Measurements from ENCODE around the gene SHLD2.
"Not testable (repeated sequence)": the region's sequence is repeated elsewhere in the genome, so short reads cannot be mapped to it uniquely, and the experiment has no call there.

The SHLD2 gene

DNA sequence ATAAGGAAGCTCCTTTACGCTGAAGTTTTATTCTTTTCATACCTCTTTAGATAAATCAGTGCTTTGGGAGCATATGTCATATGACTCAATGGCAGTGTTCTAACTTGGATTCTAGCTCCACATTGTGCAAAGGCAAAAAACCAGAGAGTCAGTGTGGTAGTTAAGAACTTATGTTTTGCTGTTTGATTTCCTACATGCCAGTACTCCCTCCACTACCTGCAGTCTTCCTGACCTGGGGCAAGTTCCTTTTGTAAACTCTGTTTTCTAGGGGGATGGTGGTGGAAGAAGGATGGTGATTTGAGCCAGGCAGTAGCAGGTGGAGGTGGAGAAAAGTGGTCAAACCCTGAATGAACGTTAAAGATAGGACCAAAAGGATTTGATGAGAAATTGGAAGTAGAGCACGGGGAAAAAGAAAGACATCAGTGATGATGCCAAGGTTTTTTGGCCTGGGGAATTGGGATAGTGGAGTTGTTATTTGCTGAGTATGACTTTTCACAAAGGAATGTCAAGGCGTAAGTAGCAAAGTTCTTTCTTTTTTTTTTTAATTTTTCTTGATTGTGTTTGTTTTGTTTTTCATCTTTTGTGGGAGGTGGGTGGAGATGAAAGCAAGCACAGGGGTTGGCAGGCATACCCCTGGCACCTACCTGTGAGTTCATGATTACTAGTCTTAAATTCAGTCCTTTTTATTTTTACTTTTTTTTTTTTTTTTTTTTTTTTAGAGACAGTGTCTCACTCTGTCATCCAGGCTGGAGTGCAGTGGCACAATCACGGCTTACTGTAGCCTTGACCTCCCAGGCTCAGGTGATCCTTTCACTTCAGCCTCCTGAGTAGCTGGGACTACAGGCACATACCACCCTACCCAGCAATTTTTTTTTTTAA, 47.5 kb downstream of the SHLD2 start:
- not testable (repeated sequence) for DNase-seq (ENCODE audit: low read depth in 1 of 2, low spot score in 1 of 2)

DNA sequence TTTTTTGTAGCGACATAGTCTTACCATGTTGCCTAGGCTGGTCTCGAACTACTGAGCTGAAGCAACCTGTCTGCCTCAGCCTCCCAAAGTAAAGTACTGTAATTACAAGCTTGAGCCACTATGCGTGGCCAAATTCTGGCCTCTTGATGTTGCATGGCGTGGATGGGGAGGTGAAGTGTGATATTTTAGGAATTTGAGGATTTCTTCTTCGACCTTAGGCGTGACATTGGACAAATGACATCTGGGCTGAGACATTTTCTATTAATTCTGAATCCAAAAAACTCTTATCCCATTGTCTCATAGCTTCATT, 48.1 kb downstream of the SHLD2 start:
- DNase-seq (ENCODE audit: low read depth in 1 of 2, low spot score in 1 of 2) = not testable (repeated sequence)

DNA sequence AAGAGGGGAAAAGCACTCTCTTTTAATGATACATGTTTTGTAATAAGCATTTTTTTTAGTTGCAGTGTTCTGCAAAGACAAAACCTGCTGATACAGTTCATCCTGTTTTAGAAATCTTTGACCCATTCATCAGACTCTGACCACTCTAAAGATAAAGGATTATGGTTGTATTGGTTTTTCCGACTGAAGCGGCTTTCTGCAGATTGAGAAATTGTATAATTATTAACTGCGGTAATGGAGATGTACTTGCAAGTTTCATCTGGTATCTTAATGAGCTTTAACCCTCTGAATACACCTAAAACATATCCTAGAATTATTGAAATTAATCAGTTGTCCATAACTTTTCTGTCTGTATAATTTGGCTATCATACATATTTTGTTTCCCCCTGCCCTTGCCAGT, 50.6 kb downstream of the SHLD2 start:
- not testable (repeated sequence) for DNase-seq (ENCODE audit: low read depth in 1 of 2, low spot score in 1 of 2)

DNA sequence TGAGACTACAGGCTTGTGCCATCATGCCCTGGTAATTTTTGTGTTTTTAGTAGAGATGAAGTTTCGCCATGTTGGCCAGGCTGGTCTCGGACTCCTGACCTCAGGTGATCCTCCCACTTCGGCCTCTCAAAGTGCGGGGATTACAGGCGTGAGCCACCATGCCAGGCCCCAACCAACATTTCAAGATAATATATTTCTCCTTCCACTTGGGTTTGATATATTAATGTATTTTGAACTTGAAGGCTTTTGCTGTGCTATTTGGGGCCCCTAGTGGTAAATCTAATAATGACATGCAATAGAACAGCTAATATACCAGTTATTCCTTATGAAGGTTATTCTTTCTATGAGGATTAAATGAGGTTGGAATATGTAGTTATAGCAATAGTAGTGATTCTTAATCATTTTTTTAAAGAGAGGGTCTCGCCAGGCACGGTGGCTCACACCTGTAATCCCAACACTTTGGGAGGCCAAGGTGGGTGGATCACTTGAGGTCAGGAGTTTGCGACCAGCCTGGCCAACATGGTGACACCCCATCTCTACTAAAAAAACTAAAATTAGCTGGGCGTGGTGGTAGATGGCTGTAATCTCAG, 54.1 kb downstream of the SHLD2 start:
- DNase-seq (ENCODE audit: low read depth in 1 of 2, low spot score in 1 of 2) = not testable (repeated sequence)

DNA sequence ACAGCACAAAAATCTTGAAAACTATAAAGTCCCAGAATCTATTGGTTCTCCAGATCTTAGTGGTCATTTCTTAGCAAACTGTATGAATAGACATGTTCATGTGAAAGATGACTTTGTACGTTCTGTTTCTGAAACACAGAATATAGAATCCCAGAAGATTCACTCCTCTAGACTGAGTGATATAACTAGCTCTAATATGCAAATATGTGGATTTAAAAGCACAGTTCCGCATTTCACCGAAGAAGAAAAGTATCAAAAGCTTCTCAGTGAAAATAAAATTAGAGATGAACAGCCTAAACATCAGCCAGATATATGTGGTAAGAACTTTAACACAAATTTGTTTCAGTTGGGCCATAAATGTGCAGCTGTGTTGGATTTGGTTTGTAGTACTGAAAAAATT, 56.5 kb downstream of the SHLD2 start:
- not testable (repeated sequence) for DNase-seq (ENCODE audit: low read depth in 1 of 2, low spot score in 1 of 2)

DNA sequence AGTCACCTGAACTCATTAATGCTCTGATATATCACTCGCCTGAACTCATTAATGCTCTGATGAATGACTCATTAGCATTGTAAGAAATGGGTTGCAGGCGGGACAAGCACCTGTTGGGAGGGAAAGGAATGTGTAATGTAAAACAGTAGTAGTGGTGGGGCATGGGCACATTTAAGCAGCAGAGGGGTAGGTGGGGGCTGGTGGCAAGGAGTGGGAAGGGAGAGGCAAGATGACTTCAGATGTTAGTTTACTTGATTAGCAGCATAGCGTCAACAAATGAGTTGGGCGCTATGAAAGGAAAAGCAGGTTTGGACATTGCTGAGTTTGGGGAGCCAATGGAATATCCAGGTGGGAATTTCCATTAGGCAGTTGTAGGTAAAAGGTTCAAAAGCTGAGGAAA, 61.8 kb downstream of the SHLD2 start:
- DNase-seq (ENCODE audit: low read depth in 1 of 2, low spot score in 1 of 2) = not testable (repeated sequence)

DNA sequence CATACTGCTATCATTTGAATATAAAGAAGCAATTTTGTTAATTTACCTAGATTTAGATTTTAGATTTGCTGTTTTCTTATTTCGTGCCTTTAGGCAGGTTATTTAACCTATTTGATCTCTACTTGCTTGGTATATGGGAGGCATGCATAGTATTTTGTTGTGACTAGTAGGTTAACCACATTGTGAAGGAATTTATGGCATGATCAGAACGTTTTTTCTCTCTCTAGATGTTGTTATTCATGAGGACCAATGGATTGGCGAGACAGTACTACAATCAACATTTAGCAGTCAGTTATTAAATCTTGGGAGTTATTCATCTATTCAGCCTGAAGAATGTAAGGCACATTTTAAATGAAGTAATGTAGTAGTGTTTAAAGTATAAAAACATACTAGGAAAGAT, 62.8 kb downstream of the SHLD2 start:
- DNase-seq (ENCODE audit: low read depth in 1 of 2, low spot score in 1 of 2) = not testable (repeated sequence)

DNA sequence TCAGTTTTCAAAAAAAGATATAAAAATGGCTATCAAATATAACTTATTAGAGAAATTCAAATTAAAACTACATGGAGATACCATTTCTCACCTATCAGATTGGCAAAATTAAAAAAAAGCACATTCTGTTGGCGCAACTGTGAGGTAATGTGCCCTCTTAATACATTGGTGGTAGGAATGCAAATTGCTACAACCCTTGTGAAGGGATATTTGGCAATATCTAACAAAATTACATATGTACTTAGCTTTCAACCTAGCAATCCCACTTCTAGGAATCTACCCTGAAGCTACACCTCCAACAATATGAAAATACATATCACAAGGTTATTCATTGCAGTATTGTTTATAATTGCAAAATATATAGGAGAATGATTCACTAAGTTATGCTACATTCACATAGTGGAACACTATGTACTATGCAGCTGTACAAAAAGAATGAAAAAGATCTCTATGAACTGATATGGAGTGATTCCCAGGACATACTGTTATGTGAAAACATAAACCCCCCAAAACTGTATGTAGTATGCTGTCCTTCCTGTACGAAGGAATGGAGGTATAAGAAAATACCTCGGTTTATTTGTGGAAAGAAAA, 67.8 kb downstream of the SHLD2 start:
- not testable (repeated sequence) for DNase-seq (ENCODE audit: low read depth in 1 of 2, low spot score in 1 of 2)

DNA sequence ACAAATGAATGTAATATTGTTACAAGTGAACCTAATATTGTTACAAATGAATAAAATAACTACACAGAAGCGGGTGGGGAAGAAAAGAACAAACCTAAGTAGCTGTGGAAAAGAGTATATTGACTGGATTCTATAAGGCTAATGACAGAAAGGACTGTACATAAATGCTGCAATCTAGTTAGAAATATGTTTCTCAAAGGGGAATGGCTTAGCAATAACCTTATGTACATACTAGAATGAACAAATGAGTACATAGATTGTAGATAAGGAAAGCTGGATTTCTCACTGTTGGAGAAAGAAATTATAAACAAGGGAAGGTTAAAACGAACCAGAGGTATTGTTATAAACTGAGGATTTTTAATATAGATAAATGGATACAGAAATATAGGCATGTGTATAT, 68.4 kb downstream of the SHLD2 start:
- DNase-seq (ENCODE audit: low read depth in 1 of 2, low spot score in 1 of 2) = not testable (repeated sequence)

DNA sequence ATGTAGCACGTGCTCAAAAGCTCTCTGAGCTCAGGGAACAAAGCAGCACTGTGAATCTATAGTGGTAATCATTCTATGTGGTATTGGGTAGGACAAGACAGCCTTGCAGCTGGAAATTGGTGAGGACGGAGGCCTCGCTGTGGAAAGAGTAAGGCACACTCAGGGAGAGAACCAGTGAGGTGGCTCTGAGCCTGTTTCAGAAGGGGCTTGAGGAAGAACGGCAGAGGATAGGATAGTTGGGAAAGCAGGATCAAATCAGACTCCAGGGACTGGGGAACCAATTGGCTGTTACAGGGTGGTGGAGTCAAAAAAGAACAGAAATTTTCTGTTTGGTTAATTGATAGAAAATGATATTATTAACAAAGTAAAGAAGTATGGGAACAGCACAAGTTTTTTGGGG, 74.9 kb downstream of the SHLD2 start:
- DNase-seq (ENCODE audit: low read depth in 1 of 2, low spot score in 1 of 2) = not testable (repeated sequence)

DNA sequence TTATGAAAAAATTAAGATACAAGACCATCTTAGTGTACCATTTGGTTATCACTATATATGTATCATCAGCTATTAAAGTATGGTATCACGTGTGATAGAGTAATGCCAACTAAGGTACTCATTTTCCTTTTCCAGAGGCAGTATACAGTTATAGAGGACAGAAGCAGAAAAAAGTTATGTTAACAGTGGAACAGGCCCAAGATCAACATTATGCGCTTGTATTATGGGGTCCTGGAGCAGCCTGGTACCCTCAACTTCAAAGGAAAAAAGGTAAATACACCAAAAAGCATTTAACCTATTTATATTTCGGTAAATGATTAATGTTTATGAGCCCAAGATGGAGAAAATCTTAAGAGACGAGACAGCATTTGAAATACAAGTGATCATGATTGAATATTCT, 75.7 kb downstream of the SHLD2 start:
- DNase-seq (ENCODE audit: low read depth in 1 of 2, low spot score in 1 of 2) = not testable (repeated sequence)

DNA sequence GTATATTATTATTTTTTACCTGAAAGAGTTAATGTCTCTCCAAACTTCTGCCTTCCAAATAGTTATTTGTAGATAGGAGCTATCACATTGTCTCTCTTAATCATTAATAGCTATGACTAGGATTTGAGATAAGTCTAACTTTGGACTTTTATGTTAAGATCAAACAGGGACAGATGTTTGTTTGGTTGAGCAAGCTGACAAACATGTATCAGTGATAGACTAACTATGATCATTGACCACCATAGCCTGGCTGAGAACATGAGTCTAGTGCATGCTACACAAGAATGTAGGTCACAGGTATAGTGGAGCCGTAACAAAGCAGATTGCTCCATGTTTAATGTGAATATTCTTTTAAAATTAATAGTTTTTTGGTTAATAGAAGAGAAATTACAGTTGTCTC, 76.7 kb downstream of the SHLD2 start:
- DNase-seq (ENCODE audit: low read depth in 1 of 2, low spot score in 1 of 2) = not testable (repeated sequence)

DNA sequence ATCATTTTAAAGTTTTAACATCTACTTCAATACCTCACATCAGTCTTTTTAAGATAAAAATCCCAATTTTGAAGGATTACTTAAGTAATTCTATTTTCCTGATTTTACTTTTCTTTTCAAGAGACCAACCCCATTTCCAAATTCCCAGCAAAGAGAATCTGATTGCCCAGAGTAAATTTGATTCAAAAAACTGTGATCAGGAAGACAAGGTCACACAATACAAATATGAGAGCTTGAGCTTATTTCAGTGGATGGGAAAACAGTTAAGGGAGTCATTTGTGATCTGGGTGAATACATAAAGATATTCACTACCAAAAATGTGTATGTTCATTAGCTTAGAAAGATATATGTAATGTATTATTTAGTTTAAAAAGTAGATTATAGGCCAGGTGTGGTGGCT, 77.2 kb downstream of the SHLD2 start:
- DNase-seq (ENCODE audit: low read depth in 1 of 2, low spot score in 1 of 2) = not testable (repeated sequence)

DNA sequence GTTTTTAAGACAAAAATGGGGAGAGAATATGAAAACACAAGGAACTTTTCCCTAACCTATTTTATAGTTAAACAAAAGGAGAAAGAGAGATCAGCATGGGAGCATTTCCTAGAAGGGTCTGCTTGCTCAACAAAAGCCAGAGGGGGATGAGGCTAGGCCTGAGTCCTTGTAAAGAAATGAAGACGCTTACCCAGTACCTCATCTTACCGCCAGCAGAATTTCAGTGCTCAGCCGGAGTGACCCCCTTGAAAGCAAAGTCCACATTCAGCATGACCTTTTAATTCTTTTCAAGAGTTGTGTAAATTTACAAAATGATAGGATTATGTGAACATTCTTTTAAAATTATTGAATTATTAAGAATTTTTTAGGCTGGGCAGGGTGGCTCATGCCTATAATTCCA, 82.6 kb downstream of the SHLD2 start:
- not testable (repeated sequence) for DNase-seq (ENCODE audit: low read depth in 1 of 2, low spot score in 1 of 2)

DNA sequence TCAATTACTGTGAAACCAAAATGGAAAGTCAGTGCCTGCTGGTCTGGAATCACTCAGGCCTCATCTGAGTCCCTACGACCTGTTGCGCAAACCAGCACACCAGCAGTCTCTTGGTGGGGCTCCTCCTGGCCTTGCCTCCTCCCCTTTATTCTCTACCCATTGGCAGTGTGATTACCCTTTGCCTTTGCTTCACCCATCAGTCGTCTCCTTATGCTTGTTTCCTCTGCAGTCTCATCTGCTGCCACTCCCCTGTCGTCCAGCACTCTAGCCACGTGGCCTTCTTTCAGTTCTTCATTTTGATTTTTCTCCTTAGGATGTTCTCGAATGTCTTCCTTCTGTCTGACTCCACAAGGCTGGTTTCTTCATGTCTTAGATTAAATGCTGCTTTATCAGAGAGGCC, 89.4 kb downstream of the SHLD2 start:
- not testable (repeated sequence) for DNase-seq (ENCODE audit: low read depth in 1 of 2, low spot score in 1 of 2)

DNA sequence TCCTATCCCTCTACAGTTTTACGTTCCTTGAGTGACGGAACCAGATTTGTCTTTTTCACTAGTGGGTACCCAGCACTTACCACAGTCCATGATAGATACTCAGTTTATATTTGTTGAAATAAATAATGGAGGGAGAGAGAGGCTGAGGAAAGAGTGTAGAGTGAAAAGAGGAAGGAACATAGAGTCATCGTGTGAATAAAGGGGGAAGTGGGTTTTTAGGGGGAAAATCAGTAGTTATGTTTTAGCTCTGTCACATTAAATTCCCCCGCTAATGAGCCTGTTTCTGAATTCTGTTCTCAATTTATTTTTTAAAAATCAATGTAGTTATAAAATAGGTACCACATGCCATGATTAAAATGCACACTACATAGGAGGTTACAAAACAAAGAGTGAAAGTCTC, 91.0 kb downstream of the SHLD2 start:
- not testable (repeated sequence) for DNase-seq (ENCODE audit: low read depth in 1 of 2, low spot score in 1 of 2)

DNA sequence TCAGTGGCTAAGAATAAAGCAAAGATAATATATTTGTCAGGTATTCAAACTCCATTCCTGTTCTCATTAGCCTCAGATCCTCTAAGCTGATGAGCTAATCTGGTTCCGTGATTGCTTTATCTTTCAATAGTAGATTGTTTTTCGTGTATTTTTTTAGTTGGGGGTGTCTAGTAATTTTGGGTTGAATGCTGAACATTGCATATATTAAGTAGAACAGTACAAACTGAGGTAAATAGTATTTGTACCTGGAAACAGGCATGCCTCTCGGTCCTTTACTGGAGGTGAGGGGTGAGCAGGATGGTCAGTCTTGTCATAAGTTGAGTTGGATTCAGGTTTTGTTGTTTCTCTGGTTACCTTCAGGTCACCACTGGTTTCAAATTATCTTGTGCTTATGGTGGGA, 92.6 kb downstream of the SHLD2 start:
- DNase-seq (ENCODE audit: low read depth in 1 of 2, low spot score in 1 of 2) = not testable (repeated sequence)

DNA sequence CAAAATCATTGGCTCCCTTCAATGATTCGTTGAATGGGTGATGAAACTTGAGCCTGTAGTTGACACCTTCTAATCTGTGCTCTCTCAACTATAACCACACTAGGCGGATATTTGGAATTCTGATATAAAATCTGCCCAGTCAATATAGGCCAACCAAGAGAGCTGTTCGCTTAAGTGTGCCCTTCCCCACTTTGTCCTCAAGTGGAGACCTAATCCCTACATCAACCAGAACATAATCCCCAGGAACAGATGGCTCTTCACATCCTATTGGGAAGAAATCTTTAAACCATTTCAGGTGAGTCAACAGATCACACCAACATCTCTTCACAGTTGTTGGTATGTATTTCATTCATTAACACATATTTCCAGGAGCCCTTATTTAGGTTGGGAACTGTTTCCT, 96.8 kb downstream of the SHLD2 start:
- DNase-seq (ENCODE audit: low read depth in 1 of 2, low spot score in 1 of 2) = not testable (repeated sequence)

DNA sequence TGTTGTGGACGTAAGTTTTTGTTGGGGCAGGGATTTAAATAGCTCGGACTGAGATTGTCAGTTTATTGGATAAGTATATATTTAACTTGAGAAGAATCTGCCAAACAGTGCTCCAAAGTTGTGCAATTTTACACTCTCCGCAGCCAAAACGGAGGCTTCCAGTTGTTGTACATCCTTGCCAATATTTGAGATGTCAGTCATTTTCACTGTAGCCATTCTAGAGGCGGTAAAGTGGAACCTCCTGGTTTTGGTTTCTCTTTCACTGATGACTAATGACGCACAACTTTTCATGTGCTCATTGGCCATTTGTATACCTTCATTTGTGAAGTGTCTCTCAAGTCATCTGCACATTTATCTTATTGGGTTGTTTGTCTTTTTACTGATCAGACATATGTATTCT, 105.9 kb downstream of the SHLD2 start:
- DNase-seq (ENCODE audit: low read depth in 1 of 2, low spot score in 1 of 2) = not testable (repeated sequence)

DNA sequence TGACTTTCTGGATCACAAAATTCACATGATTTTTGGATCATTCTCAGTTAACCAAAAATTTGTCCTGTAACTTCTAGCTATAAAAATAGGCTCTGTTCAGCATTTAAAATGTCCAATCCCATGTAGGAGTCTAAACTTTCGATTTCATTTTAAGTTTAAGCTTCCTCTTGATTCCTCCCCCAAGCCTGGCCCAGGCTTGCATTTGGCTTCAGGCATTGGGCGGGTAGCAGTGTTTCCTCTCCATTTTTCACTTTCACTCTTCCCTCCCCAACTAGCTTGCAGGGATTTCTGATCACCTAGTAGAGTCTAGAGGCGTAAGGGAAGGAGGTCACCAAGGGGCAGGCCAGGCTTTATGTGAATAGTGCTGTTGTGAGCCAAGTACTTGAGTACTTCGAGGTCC, 109.8 kb downstream of the SHLD2 start:
- DNase-seq (ENCODE audit: low read depth in 1 of 2, low spot score in 1 of 2) = not testable (repeated sequence)

DNA sequence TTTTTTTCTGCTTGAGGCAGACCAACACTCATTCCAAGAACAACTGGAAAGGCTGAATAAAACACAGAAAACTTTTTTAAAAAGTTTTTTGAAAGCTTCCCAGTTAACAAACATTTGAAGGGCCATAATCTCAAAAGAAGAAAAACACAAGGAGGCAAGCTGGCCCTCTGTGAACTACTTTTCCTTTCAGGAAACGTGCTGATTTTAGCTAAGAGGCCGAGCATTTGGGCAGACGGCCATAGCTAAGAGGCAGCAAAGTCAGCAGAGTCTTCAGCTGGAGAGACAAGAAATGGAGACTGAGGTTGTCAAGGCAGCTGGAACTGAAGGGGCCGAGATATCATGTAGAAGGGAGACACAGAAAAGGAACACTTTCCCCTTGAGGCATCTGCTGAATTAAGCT, 111.9 kb downstream of the SHLD2 start:
- DNase-seq (ENCODE audit: low read depth in 1 of 2, low spot score in 1 of 2) = not testable (repeated sequence)

DNA sequence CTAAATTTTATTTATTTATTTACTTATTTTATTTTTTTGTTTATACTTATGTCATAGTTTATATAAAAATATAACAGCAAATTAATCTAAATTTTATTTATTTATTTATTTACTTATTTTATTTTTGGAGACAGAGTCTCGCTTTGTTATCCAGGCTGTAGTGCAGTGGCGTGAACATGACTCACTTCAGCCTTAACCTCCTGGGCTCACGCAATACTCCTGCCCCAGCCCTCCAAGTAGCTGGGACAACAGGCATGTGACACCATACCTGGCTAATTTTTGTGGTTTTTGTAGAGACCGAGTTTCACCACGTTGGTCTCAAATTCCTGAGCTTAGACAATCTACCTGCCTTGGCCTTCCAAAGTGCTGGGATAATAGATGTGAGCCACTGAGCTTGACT, 115.3 kb downstream of the SHLD2 start:
- DNase-seq (ENCODE audit: low read depth in 1 of 2, low spot score in 1 of 2) = not testable (repeated sequence)

Data from stimulated activated CD4-positive, alpha-beta T cell treated with anti-CD3 and anti-CD28 coated beads, Interleukin-15, amount 100 ng/mL, for 1 hour (primary cell).